GM12873 (cell line): ENCODE results near the gene STXBP5.

Source experiments
- CTCF ChIP-seq: IDR thresholded peaks from 2 replicates; pipeline ENCODE4 v1.5.1; 2012; ENCODE audit warnings: low read depth, mild to moderate bottlenecking, moderate library complexity, low read length, control low read depth; ENCODE audit not compliant: insufficient read depth; ENCODE audit errors: missing control alignments

Gene STXBP5

GRCh38 chr6:147160593-147160992 is 43.6 kb upstream of the STXBP5 start:
- no peak for TF ChIP-seq CTCF

- TF ChIP-seq CTCF, result no peak
Observed at GRCh38 chr6:147161253-147161973, 42.8 kb upstream of the STXBP5 start.

- TF ChIP-seq CTCF, result no peak
Observed at GRCh38 chr6:147161974-147162495, 42.2 kb upstream of the STXBP5 start.

- TF ChIP-seq CTCF, result no peak
Observed at GRCh38 chr6:147164761-147165160, 39.5 kb upstream of the STXBP5 start.

GRCh38 chr6:147166360-147166944 is 37.8 kb upstream of the STXBP5 start:
- TF ChIP-seq CTCF, result no peak

- TF ChIP-seq CTCF, result no peak
Observed at GRCh38 chr6:147166992-147167391, 37.2 kb upstream of the STXBP5 start.

- TF ChIP-seq CTCF, result no peak
Observed at GRCh38 chr6:147167576-147168461, 36.4 kb upstream of the STXBP5 start.
